SU-DHL-6 (cell line): ENCODE data around the gene COL23A1.

Experiments used
- H2AFZ ChIP-seq: fragments of 200-600 bp; sonication (generic); 2 replicates; pipeline ENCODE4 v1.6.1; 2014; ENCODE audit warnings: low read depth, mild to moderate bottlenecking, moderate library complexity, mixed read lengths, antibody characterized with exemption, low read length; ENCODE audit not compliant: severe bottlenecking
- H3F3A ChIP-seq: fragments of 200-600 bp; shearing (Covaris generic); 2 replicates; pipeline ENCODE4 v1.6.0; 2016; ENCODE audit warnings: antibody characterized with exemption, mild to moderate bottlenecking; ENCODE audit not compliant: insufficient read depth
- H3K27ac ChIP-seq: fragments of 200-600 bp; sonication (generic); 2 replicates; pipeline ENCODE4 v1.5.1; 2016; ENCODE audit warnings: low read depth, mild to moderate bottlenecking, low read length, moderate library complexity, mixed read lengths
- H3K27me3 ChIP-seq: fragments of 200-600 bp; sonication (generic), shearing (Covaris generic); 2 replicates; pipeline ENCODE4 v1.6.0; 2014; ENCODE audit warnings: mild to moderate bottlenecking, low read length
- H3K36me3 ChIP-seq: fragments of 200-600 bp; sonication (generic); 2 replicates; pipeline ENCODE4 v1.6.1; 2014; ENCODE audit warnings: mild to moderate bottlenecking, low read length, mixed read lengths
- H3K4me2 ChIP-seq: fragments of 300-600, 200-600 bp; shearing (Covaris generic), sonication (generic); 2 replicates; pipeline ENCODE4 v1.6.0; 2014; ENCODE audit warnings: low read length, low read depth, mild to moderate bottlenecking; ENCODE audit not compliant: poor library complexity, severe bottlenecking
- H3K4me3 ChIP-seq: fragments of 200-600 bp; sonication (generic); 2 replicates; pipeline ENCODE4 v1.5.1; 2014; ENCODE audit warnings: antibody characterized with exemption, low read length, mild to moderate bottlenecking, mixed read lengths; ENCODE audit not compliant: insufficient read depth, poor library complexity, severe bottlenecking
- H3K79me2 ChIP-seq: fragments of 200-600 bp; sonication (generic); 2 replicates; pipeline ENCODE4 v1.6.1; 2014; ENCODE audit warnings: mild to moderate bottlenecking, low read length, moderate library complexity; ENCODE audit not compliant: insufficient read depth
- H3K9ac ChIP-seq: fragments of 200-600 bp; sonication (generic); 2 replicates; pipeline ENCODE4 v1.7.0; 2014; ENCODE audit warnings: mild to moderate bottlenecking, low read length
- H3K9me2 ChIP-seq: fragments of 200-600 bp; sonication (generic); replicated peaks from 2 replicates; pipeline ENCODE4 v1.6.1; 2014; ENCODE audit warnings: low read length; ENCODE audit not compliant: insufficient read depth
- H3K9me3 ChIP-seq: fragments of 200-600 bp; sonication (generic); 2 replicates; pipeline ENCODE4 v1.6.1; 2014; ENCODE audit warnings: low read length, mixed read lengths; ENCODE audit not compliant: insufficient read depth
- H4K20me1 ChIP-seq: fragments of 200-600 bp; sonication (generic); 2 replicates; pipeline ENCODE4 v1.6.1; 2014; ENCODE audit warnings: low read depth, mild to moderate bottlenecking, antibody characterized with exemption, low read length, moderate library complexity, mixed read lengths
- CTCF ChIP-seq: fragments of 200-600 bp; sonication (generic); IDR thresholded peaks from one replicate; pipeline ENCODE4 v1.5.1; 2017; ENCODE audit warnings: antibody characterized with exemption, mild to moderate bottlenecking, low read length, moderate library complexity; ENCODE audit not compliant: insufficient read depth, poor library complexity, severe bottlenecking
- EZH2phosphoT487 ChIP-seq: fragments of 200-600 bp; sonication (generic), shearing (Covaris generic); conservative IDR thresholded peaks from 2 replicates; pipeline ENCODE4 v1.6.1; 2018; ENCODE audit warnings: mild to moderate bottlenecking, antibody characterized with exemption, low read length, moderate library complexity, mixed read lengths

Gene COL23A1

GRCh38 chr5:178222292-178222691 is 367.9 kb downstream of the COL23A1 start:
- H3K9me3 ChIP-seq, result no peaks in the 10 kb centered on the region
- no peak overlapping the region for H2AFZ ChIP-seq
- no peak overlapping the region for H3K4me2 ChIP-seq
- H3K27ac ChIP-seq, result no peak overlapping the region
- H3K27me3 ChIP-seq, result no peaks in the 10 kb centered on the region
- TF ChIP-seq CTCF (no peak), EZH2phosphoT487 (no peak)
- peaks cover 6% of the 10 kb centered on the region for H3K36me3 ChIP-seq
- H3K79me2 ChIP-seq, result no peaks in the 10 kb centered on the region
- H4K20me1 ChIP-seq, result no peaks in the 10 kb centered on the region
- peaks cover 16% of the 10 kb centered on the region; the same call in 1 of the 2 replicates for H3F3A ChIP-seq
- no peak overlapping the region for H3K4me3 ChIP-seq
- H3K9ac ChIP-seq, result no peak overlapping the region
- H3K9me2 ChIP-seq, result no peaks in the 10 kb centered on the region

- no peak overlapping the region for H3K4me2 ChIP-seq
- H3K79me2 ChIP-seq, result no peaks in the 10 kb centered on the region
- no peak overlapping the region for H3K4me3 ChIP-seq
- H2AFZ ChIP-seq, result no peak overlapping the region
- H3K27me3 ChIP-seq, result no peaks in the 10 kb centered on the region
- H3F3A ChIP-seq, result peaks cover 18% of the 10 kb centered on the region
- no peaks in the 10 kb centered on the region for H4K20me1 ChIP-seq
- no peak overlapping the region for H3K9ac ChIP-seq
- H3K9me3 ChIP-seq, result no peaks in the 10 kb centered on the region
- H3K27ac ChIP-seq, result no peak overlapping the region
- no peaks in the 10 kb centered on the region for H3K9me2 ChIP-seq
- peaks cover 9% of the 10 kb centered on the region for H3K36me3 ChIP-seq
- no peak for TF ChIP-seq CTCF
- TF ChIP-seq EZH2phosphoT487, result no peak
Observed at GRCh38 chr5:178221853-178222252, 368.3 kb downstream of the COL23A1 start.

- no peak overlapping the region for H3K9ac ChIP-seq
- no peaks in the 10 kb centered on the region for H4K20me1 ChIP-seq
- H3K4me3 ChIP-seq, result no peak overlapping the region
- H3F3A ChIP-seq, result peaks cover 24% of the 10 kb centered on the region
- no peaks in the 10 kb centered on the region for H3K9me2 ChIP-seq
- H3K27ac ChIP-seq, result no peak overlapping the region
- H3K27me3 ChIP-seq, result no peaks in the 10 kb centered on the region
- no peaks in the 10 kb centered on the region for H3K9me3 ChIP-seq
- no peaks in the 10 kb centered on the region for H3K79me2 ChIP-seq
- TF ChIP-seq CTCF (no peak), EZH2phosphoT487 (no peak)
- no peak overlapping the region for H3K4me2 ChIP-seq
- H2AFZ ChIP-seq, result no peak overlapping the region
- H3K36me3 ChIP-seq, result peaks cover 11% of the 10 kb centered on the region
Observed at GRCh38 chr5:178221282-178221681, 368.9 kb downstream of the COL23A1 start.
